ENCODE data around the gene TSPAN16.

DNA sequence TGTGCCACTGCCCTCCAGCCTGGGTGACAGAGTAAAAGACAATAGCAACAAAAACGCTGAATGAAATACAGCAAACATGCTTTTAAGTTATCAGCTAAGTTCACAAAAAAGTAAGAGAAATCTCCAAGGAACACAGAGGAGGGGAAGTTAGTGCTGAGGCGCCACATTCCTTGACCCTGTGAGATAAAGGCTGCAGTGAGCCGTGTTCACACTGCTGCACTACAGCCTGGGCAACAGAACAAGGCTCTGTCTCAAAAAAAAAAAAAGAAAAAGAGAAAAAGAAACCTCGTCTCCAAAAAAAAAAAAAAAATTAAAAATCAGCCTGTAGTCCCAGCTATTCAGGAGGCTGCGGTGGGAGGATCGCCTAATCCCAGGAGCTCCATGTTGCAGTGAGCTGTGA, 17.3 kb upstream of the TSPAN16 start:
- TF ChIP-seq KLF16 (tag by site-specific recombination; IDR thresholded peaks at IDR 0.05) (no peak), ZNF521 (tag by site-specific recombination; IDR thresholded peaks at IDR 0.05) (no peak), ZNF24 (tag by site-specific recombination; IDR thresholded peaks at IDR 0.05) (no peak), ZNF311 (tag by site-specific recombination; IDR thresholded peaks at IDR 0.05; ENCODE audit: borderline replicate concordance) (no peak), GFI1B (tag by site-specific recombination; IDR thresholded peaks at IDR 0.05) (no peak), ZNF529 (tag by site-specific recombination; IDR thresholded peaks at IDR 0.05; ENCODE audit: insufficient replicate concordance) (no peak), ZNF623 (tag by site-specific recombination; IDR thresholded peaks at IDR 0.05) (no peak), RBAK (tag by site-specific recombination; IDR thresholded peaks at IDR 0.05) (no peak)
- TF ChIP-seq, protein P1, sequence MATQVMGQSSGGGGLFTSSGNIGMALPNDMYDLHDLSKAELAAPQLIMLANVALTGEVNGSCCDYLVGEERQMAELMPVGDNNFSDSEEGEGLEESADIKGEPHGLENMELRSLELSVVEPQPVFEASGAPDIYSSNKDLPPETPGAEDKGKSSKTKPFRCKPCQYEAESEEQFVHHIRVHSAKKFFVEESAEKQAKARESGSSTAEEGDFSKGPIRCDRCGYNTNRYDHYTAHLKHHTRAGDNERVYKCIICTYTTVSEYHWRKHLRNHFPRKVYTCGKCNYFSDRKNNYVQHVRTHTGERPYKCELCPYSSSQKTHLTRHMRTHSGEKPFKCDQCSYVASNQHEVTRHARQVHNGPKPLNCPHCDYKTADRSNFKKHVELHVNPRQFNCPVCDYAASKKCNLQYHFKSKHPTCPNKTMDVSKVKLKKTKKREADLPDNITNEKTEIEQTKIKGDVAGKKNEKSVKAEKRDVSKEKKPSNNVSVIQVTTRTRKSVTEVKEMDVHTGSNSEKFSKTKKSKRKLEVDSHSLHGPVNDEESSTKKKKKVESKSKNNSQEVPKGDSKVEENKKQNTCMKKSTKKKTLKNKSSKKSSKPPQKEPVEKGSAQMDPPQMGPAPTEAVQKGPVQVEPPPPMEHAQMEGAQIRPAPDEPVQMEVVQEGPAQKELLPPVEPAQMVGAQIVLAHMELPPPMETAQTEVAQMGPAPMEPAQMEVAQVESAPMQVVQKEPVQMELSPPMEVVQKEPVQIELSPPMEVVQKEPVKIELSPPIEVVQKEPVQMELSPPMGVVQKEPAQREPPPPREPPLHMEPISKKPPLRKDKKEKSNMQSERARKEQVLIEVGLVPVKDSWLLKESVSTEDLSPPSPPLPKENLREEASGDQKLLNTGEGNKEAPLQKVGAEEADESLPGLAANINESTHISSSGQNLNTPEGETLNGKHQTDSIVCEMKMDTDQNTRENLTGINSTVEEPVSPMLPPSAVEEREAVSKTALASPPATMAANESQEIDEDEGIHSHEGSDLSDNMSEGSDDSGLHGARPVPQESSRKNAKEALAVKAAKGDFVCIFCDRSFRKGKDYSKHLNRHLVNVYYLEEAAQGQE (tag by site-specific recombination; IDR thresholded peaks at IDR 0.05): no peak
- TF ChIP-seq, protein P2, sequence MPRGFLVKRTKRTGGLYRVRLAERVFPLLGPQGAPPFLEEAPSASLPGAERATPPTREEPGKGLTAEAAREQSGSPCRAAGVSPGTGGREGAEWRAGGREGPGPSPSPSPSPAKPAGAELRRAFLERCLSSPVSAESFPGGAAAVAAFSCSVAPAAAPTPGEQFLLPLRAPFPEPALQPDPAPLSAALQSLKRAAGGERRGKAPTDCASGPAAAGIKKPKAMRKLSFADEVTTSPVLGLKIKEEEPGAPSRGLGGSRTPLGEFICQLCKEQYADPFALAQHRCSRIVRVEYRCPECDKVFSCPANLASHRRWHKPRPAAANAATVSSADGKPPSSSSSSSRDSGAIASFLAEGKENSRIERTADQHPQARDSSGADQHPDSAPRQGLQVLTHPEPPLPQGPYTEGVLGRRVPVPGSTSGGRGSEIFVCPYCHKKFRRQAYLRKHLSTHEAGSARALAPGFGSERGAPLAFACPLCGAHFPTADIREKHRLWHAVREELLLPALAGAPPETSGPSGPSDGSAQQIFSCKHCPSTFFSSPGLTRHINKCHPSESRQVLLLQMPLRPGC (tag by site-specific recombination; IDR thresholded peaks at IDR 0.05): no peak
- TF ChIP-seq, protein P3, sequence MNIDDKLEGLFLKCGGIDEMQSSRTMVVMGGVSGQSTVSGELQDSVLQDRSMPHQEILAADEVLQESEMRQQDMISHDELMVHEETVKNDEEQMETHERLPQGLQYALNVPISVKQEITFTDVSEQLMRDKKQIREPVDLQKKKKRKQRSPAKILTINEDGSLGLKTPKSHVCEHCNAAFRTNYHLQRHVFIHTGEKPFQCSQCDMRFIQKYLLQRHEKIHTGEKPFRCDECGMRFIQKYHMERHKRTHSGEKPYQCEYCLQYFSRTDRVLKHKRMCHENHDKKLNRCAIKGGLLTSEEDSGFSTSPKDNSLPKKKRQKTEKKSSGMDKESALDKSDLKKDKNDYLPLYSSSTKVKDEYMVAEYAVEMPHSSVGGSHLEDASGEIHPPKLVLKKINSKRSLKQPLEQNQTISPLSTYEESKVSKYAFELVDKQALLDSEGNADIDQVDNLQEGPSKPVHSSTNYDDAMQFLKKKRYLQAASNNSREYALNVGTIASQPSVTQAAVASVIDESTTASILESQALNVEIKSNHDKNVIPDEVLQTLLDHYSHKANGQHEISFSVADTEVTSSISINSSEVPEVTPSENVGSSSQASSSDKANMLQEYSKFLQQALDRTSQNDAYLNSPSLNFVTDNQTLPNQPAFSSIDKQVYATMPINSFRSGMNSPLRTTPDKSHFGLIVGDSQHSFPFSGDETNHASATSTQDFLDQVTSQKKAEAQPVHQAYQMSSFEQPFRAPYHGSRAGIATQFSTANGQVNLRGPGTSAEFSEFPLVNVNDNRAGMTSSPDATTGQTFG (tag by site-specific recombination; IDR thresholded peaks at IDR 0.05; ENCODE audit: borderline replicate concordance): no peak
- TF ChIP-seq, protein P4, sequence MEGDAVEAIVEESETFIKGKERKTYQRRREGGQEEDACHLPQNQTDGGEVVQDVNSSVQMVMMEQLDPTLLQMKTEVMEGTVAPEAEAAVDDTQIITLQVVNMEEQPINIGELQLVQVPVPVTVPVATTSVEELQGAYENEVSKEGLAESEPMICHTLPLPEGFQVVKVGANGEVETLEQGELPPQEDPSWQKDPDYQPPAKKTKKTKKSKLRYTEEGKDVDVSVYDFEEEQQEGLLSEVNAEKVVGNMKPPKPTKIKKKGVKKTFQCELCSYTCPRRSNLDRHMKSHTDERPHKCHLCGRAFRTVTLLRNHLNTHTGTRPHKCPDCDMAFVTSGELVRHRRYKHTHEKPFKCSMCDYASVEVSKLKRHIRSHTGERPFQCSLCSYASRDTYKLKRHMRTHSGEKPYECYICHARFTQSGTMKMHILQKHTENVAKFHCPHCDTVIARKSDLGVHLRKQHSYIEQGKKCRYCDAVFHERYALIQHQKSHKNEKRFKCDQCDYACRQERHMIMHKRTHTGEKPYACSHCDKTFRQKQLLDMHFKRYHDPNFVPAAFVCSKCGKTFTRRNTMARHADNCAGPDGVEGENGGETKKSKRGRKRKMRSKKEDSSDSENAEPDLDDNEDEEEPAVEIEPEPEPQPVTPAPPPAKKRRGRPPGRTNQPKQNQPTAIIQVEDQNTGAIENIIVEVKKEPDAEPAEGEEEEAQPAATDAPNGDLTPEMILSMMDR (tag by site-specific recombination; IDR thresholded peaks at IDR 0.05): no peak
- TF ChIP-seq, protein P5, sequence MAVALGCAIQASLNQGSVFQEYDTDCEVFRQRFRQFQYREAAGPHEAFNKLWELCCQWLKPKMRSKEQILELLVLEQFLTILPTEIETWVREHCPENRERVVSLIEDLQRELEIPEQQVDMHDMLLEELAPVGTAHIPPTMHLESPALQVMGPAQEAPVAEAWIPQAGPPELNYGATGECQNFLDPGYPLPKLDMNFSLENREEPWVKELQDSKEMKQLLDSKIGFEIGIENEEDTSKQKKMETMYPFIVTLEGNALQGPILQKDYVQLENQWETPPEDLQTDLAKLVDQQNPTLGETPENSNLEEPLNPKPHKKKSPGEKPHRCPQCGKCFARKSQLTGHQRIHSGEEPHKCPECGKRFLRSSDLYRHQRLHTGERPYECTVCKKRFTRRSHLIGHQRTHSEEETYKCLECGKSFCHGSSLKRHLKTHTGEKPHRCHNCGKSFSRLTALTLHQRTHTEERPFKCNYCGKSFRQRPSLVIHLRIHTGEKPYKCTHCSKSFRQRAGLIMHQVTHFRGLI (tag by site-specific recombination; IDR thresholded peaks at IDR 0.05): no peak
- TF ChIP-seq, protein P6, sequence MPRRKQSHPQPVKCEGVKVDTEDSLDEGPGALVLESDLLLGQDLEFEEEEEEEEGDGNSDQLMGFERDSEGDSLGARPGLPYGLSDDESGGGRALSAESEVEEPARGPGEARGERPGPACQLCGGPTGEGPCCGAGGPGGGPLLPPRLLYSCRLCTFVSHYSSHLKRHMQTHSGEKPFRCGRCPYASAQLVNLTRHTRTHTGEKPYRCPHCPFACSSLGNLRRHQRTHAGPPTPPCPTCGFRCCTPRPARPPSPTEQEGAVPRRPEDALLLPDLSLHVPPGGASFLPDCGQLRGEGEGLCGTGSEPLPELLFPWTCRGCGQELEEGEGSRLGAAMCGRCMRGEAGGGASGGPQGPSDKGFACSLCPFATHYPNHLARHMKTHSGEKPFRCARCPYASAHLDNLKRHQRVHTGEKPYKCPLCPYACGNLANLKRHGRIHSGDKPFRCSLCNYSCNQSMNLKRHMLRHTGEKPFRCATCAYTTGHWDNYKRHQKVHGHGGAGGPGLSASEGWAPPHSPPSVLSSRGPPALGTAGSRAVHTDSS (tag by site-specific recombination; IDR thresholded peaks at IDR 0.05): no peak
